Measurements from ENCODE around the gene SYTL4. TPM values are rescaled to one million over a fixed set of nuclear protein-coding genes. Genes with fewer than 3 reads are reported as not detected.

SYTL4 gene
- total RNA-seq, 6 donors from 2014 or later, result 7.4 to 26.2 (median 15.9) TPM

DNA sequence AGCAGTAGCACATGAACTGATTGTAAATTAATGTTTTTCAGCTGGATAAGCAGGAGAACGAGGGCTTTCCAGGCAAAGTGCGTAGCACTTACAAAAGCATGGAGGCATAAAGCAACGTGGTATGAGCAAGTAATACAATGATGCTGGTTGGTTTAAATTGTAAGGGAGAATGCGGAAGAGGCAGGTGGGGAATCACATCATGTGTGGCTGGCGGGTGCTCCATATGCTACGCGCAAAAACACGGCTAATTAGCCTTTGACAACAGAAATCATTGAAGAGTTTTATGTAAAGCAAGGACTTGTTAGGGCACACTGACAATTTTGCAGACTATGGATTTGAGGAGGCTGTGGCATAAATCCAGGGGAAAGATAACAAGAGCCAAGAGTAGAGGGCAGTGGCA, 14.6 kb downstream of the SYTL4 start:
- no peaks in the 10 kb centered on the region for H3K9me3 ChIP-seq
- no peak overlapping the region for H3K27ac ChIP-seq
- no peaks in the 10 kb centered on the region for H3K36me3 ChIP-seq
- TF ChIP-seq EP300 (IDR thresholded peaks at IDR 0.05) (no peak), POLR2AphosphoS5 (IDR thresholded peaks at IDR 0.05) (no peak), POLR2A (IDR thresholded peaks at IDR 0.05) (no peak)
- TF ChIP-seq, protein P1, sequence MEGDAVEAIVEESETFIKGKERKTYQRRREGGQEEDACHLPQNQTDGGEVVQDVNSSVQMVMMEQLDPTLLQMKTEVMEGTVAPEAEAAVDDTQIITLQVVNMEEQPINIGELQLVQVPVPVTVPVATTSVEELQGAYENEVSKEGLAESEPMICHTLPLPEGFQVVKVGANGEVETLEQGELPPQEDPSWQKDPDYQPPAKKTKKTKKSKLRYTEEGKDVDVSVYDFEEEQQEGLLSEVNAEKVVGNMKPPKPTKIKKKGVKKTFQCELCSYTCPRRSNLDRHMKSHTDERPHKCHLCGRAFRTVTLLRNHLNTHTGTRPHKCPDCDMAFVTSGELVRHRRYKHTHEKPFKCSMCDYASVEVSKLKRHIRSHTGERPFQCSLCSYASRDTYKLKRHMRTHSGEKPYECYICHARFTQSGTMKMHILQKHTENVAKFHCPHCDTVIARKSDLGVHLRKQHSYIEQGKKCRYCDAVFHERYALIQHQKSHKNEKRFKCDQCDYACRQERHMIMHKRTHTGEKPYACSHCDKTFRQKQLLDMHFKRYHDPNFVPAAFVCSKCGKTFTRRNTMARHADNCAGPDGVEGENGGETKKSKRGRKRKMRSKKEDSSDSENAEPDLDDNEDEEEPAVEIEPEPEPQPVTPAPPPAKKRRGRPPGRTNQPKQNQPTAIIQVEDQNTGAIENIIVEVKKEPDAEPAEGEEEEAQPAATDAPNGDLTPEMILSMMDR (IDR thresholded peaks at IDR 0.05), result no peak
- no peak for ATAC-seq (ENCODE audit: low FRiP score in 2 of 2)
- no peak overlapping the region for H3K4me3 ChIP-seq
- 80 to 89% methylated on average over 5 to 8 of the region's 8 CpGs for WGBS, 2 donors
- no peaks in the 10 kb centered on the region for H3K4me1 ChIP-seq
- H3K27me3 ChIP-seq, result no peaks in the 10 kb centered on the region
- DNase-seq, result no peak

DNA sequence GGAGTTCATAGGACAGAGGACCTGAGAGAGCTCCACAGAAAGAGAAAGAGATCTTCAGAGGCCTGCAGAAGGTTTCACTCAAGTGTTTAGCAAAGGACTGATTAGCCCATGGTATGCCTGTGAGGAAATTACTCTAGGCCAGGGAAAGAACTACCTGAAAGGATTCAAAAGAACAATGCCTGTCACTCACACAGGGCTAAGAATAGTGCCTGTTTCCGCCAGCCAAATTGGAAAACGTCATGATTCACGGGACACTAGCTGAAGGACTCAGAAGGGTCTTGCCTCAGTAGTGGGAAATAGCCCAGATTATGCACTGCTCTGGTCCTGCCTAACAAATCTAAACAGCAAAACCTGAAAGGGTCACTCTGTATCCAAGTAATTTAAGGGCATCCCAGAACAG, 21.1 kb downstream of the SYTL4 start:
- no peaks in the 10 kb centered on the region for H3K27me3 ChIP-seq
- H3K4me3 ChIP-seq, result no peak overlapping the region
- H3K27ac ChIP-seq, result no peak overlapping the region
- DNase-seq, result no peak
- no peaks in the 10 kb centered on the region for H3K9me3 ChIP-seq
- ATAC-seq (ENCODE audit: low FRiP score in 2 of 2), result no peak
- WGBS, 2 donors, result 38 to 43% methylated on average over 3 of the region's 3 CpGs
- no peaks in the 10 kb centered on the region for H3K36me3 ChIP-seq
- TF ChIP-seq POLR2A (IDR thresholded peaks at IDR 0.05) (no peak), POLR2AphosphoS5 (IDR thresholded peaks at IDR 0.05) (no peak), EP300 (IDR thresholded peaks at IDR 0.05) (no peak)
- TF ChIP-seq, protein P1 (IDR thresholded peaks at IDR 0.05), result no peak
- H3K4me1 ChIP-seq, result no peaks in the 10 kb centered on the region

DNA sequence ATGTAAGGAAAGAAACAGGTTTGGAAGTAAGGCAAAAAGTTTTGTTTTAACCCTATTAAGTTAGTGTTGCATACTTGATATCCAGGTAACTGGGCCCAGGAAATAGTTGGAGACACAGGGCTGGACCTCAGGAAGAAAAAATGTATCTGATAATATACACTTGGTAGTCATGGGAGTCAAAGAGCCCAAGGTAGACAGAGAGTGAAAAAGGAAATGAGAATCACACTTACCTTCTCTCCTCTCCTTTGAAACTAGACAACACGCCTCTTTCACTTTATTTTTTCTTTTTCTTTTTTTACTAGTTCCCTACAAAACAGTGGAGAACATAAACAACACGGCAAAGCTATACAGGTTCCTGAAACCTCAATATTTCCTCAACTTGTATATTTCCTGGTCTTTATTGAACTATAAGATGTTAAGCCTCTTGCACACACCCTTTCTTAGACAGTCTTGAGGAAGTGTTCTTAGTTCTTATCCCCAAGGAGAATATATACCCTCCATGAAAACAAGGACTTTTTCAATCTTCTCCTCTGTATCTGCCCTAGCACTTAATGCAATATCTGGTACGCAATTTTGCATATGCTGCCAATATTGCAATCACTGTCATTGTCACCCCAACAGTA, 27.2 kb downstream of the SYTL4 start:
- Histone ChIP-seq H3K36me3 (no peaks in the 10 kb centered on the region), H3K4me1 (no peaks in the 10 kb centered on the region), H3K27me3 (no peaks in the 10 kb centered on the region), H3K4me3 (no peak overlapping the region), H3K9me3 (no peaks in the 10 kb centered on the region), H3K27ac (no peak overlapping the region)
- ATAC-seq (ENCODE audit: low FRiP score in 2 of 2) (no peak), DNase-seq (no peak)
- TF ChIP-seq POLR2A (IDR thresholded peaks at IDR 0.05) (no peak), POLR2AphosphoS5 (IDR thresholded peaks at IDR 0.05) (no peak), EP300 (IDR thresholded peaks at IDR 0.05) (no peak)
- TF ChIP-seq, protein P1 (IDR thresholded peaks at IDR 0.05), result no peak
- WGBS, 2 donors, result 46 to 50% methylated on average over 3 of the region's 3 CpGs

DNA sequence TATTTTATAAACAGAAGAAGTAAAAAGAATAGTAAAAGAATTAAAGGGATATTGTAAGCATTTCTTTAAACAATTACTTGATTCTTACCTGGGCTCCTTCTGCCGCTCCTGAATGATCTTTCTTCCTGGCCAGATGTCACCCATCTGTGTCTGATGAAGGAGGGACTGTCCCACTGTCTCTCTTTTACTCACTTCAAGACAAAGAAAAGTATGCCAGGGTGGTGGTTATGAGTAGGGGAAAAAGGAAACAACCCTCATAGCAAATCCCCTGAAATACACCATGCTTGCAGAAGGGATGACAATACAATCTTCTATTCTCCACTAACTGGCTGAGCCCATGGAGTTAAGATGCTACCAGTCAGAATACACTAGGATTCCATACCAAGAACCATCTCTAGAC, 31.1 kb downstream of the SYTL4 start:
- H3K27me3 ChIP-seq, result no peaks in the 10 kb centered on the region
- no peak for DNase-seq
- 92 to 100% methylated on average over 1 of the region's 1 CpG for WGBS, 2 donors
- ATAC-seq (ENCODE audit: low FRiP score in 2 of 2), result no peak
- no peaks in the 10 kb centered on the region for H3K36me3 ChIP-seq
- TF ChIP-seq, protein P1 (IDR thresholded peaks at IDR 0.05), result no peak
- TF ChIP-seq POLR2A (IDR thresholded peaks at IDR 0.05) (no peak), POLR2AphosphoS5 (IDR thresholded peaks at IDR 0.05) (no peak), EP300 (IDR thresholded peaks at IDR 0.05) (no peak)
- no peak overlapping the region for H3K4me3 ChIP-seq
- no peak overlapping the region for H3K27ac ChIP-seq
- H3K9me3 ChIP-seq, result no peaks in the 10 kb centered on the region
- no peaks in the 10 kb centered on the region for H3K4me1 ChIP-seq

DNA sequence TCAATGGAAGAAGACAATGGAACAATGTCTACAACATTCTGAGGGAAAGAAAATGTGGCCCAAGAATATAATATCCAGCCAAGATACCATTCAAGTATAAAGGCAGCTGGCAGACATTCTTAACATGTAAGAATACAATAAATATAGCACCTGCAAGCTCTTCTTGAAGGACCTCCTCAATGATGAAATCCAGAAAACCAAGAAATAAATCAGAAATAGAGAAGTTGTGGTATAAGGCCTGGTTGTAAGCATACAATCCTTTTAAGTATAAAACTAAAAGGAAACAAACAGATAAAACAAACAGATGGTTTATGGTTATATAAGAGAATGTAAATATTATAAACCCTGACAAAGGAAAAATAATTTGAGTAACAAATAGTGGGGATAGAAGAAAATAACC, 33.4 kb downstream of the SYTL4 start:
- no peak for ATAC-seq (ENCODE audit: low FRiP score in 2 of 2)
- Histone ChIP-seq H3K27me3 (no peaks in the 10 kb centered on the region), H3K4me3 (no peak overlapping the region), H3K9me3 (no peaks in the 10 kb centered on the region), H3K4me1 (no peaks in the 10 kb centered on the region), H3K27ac (no peak overlapping the region), H3K36me3 (no peaks in the 10 kb centered on the region)
- no peak for DNase-seq
- no peak for TF ChIP-seq POLR2AphosphoS5 (IDR thresholded peaks at IDR 0.05)
- no peak for TF ChIP-seq EP300 (IDR thresholded peaks at IDR 0.05)
- TF ChIP-seq, protein P1 (IDR thresholded peaks at IDR 0.05), result no peak
- TF ChIP-seq POLR2A (IDR thresholded peaks at IDR 0.05), result no peak

All from upper lobe of left lung (tissue), 6 donors.